GM19328 (cell line): ENCODE results near the gene NPIPA2.
A peak's percentile ranks its signal among the peaks of the same experiment; 100 is the strongest.
"Not testable (repeated sequence)": the region's sequence is repeated elsewhere in the genome, so short reads cannot be mapped to it uniquely, and the experiment has no call there.

Experiments used
- ATAC-seq: cut with Tn5 transposase; IDR thresholded peaks from one replicate; pipeline ENCODE4 v1.9.1; 2021; ENCODE audit warnings: mild to moderate bottlenecking, moderate library complexity; ENCODE audit not compliant: unreplicated experiment

Gene NPIPA2

GRCh38 chr16:14742273-14743128, at the start of gene NPIPA2:
NPIPA2 (plus strand) TSS chr16:14742533; CDS start chr16:14748066, 5,533 bp downstream.
- ATAC-seq = peak; percentile 96

GRCh38 chr16:14694129-14694528, 48.2 kb upstream of the NPIPA2 start, which contains the start of gene PLA2G10:
PLA2G10 (minus strand) TSS chr16:14694308; CDS start chr16:14694229, 79 bp downstream.
- ATAC-seq = not testable (repeated sequence)

- ATAC-seq = not testable (repeated sequence)
Observed at GRCh38 chr16:14701859-14702258, 40.5 kb upstream of the NPIPA2 start.

- ATAC-seq = not testable (repeated sequence)
Observed at GRCh38 chr16:14702672-14703071, 39.7 kb upstream of the NPIPA2 start.

- peak; percentile 96 for ATAC-seq
Observed at GRCh38 chr16:14703156-14704011, 38.9 kb upstream of the NPIPA2 start, which contains the start of gene NPIPA3. NPIPA3 (plus strand) TSS chr16:14703411; CDS start chr16:14708944, 5,533 bp downstream.

- not testable (repeated sequence) for ATAC-seq
Observed at GRCh38 chr16:14733233-14733632, 9.1 kb upstream of the NPIPA2 start.

- not testable (repeated sequence) for ATAC-seq
Observed at GRCh38 chr16:14740832-14741385, 1.4 kb upstream of the NPIPA2 start.

- ATAC-seq = not testable (repeated sequence)
Observed at GRCh38 chr16:14741794-14742193, 539 bp upstream of the NPIPA2 start.

GRCh38 chr16:14773654-14774053, 31.3 kb downstream of the NPIPA2 start:
- ATAC-seq = not testable (repeated sequence)

- not testable (repeated sequence) for ATAC-seq
Observed at GRCh38 chr16:14775624-14776023, 33.3 kb downstream of the NPIPA2 start.

GRCh38 chr16:14776763-14777162, 34.4 kb downstream of the NPIPA2 start:
- ATAC-seq = not testable (repeated sequence)

- not testable (repeated sequence) for ATAC-seq
Observed at GRCh38 chr16:14779368-14779877, 37.1 kb downstream of the NPIPA2 start.

- not testable (repeated sequence) for ATAC-seq
Observed at GRCh38 chr16:14786180-14786579, 43.8 kb downstream of the NPIPA2 start.

GRCh38 chr16:14789577-14789976, 47.2 kb downstream of the NPIPA2 start:
- not testable (repeated sequence) for ATAC-seq

- ATAC-seq = not testable (repeated sequence)
Observed at GRCh38 chr16:14790320-14790956, 48.1 kb downstream of the NPIPA2 start.

GRCh38 chr16:14792914-14793313, 50.6 kb downstream of the NPIPA2 start:
- not testable (repeated sequence) for ATAC-seq

GRCh38 chr16:14797558-14797957, 55.2 kb downstream of the NPIPA2 start:
- ATAC-seq = not testable (repeated sequence)

GRCh38 chr16:14803577-14803976, 61.2 kb downstream of the NPIPA2 start:
- not testable (repeated sequence) for ATAC-seq

- not testable (repeated sequence) for ATAC-seq
Observed at GRCh38 chr16:14807184-14807678, 64.9 kb downstream of the NPIPA2 start.

GRCh38 chr16:14813890-14814289, 71.6 kb downstream of the NPIPA2 start:
- ATAC-seq = not testable (repeated sequence)
